H1 (cell line): ENCODE results near the gene TNS1. TPM values are rescaled to one million over a fixed set of nuclear protein-coding genes. Genes with fewer than 3 reads are reported as not detected.

ENCODE experiments used
- CTCF ChIA-PET: fragments of 300-600 bp; sonication (Branson Sonifier 250); formaldehyde crosslinking; loops from one replicate; lab custom pipeline; 2021; ENCODE audit not compliant: partially characterized antibody; lab: Charles Lee
- POLR2A ChIA-PET: fragments of 300-600 bp; sonication (Branson Sonifier 250); formaldehyde crosslinking; loops from one replicate; lab custom pipeline; 2021; ENCODE audit warnings: inconsistent platforms; ENCODE audit not compliant: partially characterized antibody; lab: Charles Lee
- DNase-seq, 2 experiments: peaks; one replicate each; pipeline versions ENCODE4 v3.0.0 to v3.0.0-alpha.2; 2010 to 2022; ENCODE audit warnings: low spot score in 2 of 2, low read depth in 1 of 2, mixed read lengths in 1 of 2
- FAIRE-seq: peaks from 2 replicates; lab custom pipeline; 2011; peaks lifted over from hg19 to GRCh38; lab: Jason Lieb, UNC
- H2AFZ ChIP-seq: 2 replicates; pipeline ENCODE4 v1.8.1; 2012; ENCODE audit warnings: low read length, inconsistent platforms
- H2AK5ac ChIP-seq: 2 replicates; pipeline ENCODE4 v1.6.1; 2013; ENCODE audit warnings: low read depth, low read length
- H2BK120ac ChIP-seq: replicated peaks from 2 replicates; pipeline ENCODE3; 2013; ENCODE audit warnings: low read depth, low read length, inconsistent platforms
- H2BK12ac ChIP-seq: 2 replicates; pipeline ENCODE4 v1.6.1; 2013; ENCODE audit warnings: low read depth, low read length
- H2BK15ac ChIP-seq: 2 replicates; pipeline ENCODE4 v1.6.1; 2013; ENCODE audit warnings: low read length
- H2BK20ac ChIP-seq: 2 replicates; pipeline ENCODE4 v1.6.1; 2013; ENCODE audit warnings: low read length
- H2BK5ac ChIP-seq: 2 replicates; pipeline ENCODE4 v1.6.1; 2013; ENCODE audit warnings: low read depth, low read length
- H3K14ac ChIP-seq: 2 replicates; pipeline ENCODE4 v1.6.1; 2013; ENCODE audit warnings: inconsistent platforms; ENCODE audit not compliant: insufficient read length
- H3K18ac ChIP-seq: 2 replicates; pipeline ENCODE4 v1.6.1; 2013; ENCODE audit warnings: low read length; ENCODE audit errors: extremely low read depth
- H3K23ac ChIP-seq: 2 replicates; pipeline ENCODE4 v1.6.1; 2013; ENCODE audit warnings: inconsistent platforms; ENCODE audit not compliant: insufficient read length
- H3K23me2 ChIP-seq: 2 replicates; pipeline ENCODE4 v1.6.1; 2013; ENCODE audit warnings: low read depth, low read length
- H3K27ac ChIP-seq: 2 replicates; pipeline ENCODE4 v1.6.1; 2011; ENCODE audit warnings: low read depth, low read length, inconsistent platforms
- H3K27me3 ChIP-seq, 4 experiments: replicated peaks in 1 of 4; 1 replicate in 1 of 4; 2 replicates in 3 of 4; pipeline versions ENCODE4 v1.6.1 to v1.8.1; 2011 to 2013; ENCODE audit warnings: low read length in 3 of 4, mild to moderate bottlenecking in 3 of 4, inconsistent platforms in 2 of 4, mixed read lengths in 2 of 4, moderate library complexity in 1 of 4; ENCODE audit not compliant: control insufficient read depth in 3 of 4, insufficient read depth in 3 of 4; ENCODE audit errors: extremely low read depth in 1 of 4
- H3K36me3 ChIP-seq, 4 experiments: 2 replicates each; pipeline versions ENCODE4 v1.6.1 to v1.8.1; 2011 to 2013; ENCODE audit warnings: mild to moderate bottlenecking in 4 of 4, low read length in 3 of 4, moderate library complexity in 2 of 4, control low read depth in 1 of 4, inconsistent platforms in 1 of 4; ENCODE audit not compliant: insufficient read depth in 4 of 4, control insufficient read depth in 2 of 4
- H3K4ac ChIP-seq: replicated peaks from 2 replicates; pipeline ENCODE3; 2013; ENCODE audit warnings: low read length, low read depth, mixed read lengths, inconsistent platforms; ENCODE audit not compliant: insufficient read length
- H3K4me1 ChIP-seq, 4 experiments: replicated peaks in 1 of 4; 1 replicate in 1 of 4; 2 replicates in 3 of 4; pipeline versions ENCODE4 v1.6.1 to v1.8.1; 2011 to 2013; ENCODE audit warnings: low read length in 3 of 4, inconsistent platforms in 2 of 4, mixed read lengths in 1 of 4; ENCODE audit not compliant: insufficient read depth in 4 of 4, control insufficient read depth in 3 of 4
- H3K4me2 ChIP-seq, 2 experiments: 2 replicates each; pipeline versions ENCODE4 v1.6.1 to v1.8.1; 2011 to 2013; ENCODE audit warnings: low read depth in 2 of 2, low read length in 2 of 2, control low read depth in 1 of 2, inconsistent platforms in 1 of 2, mild to moderate bottlenecking in 1 of 2; ENCODE audit not compliant: insufficient read depth in 1 of 2
- H3K4me3 ChIP-seq, 4 experiments: fragments of 200-600, 300-600 bp in 1 of 4; sonication (generic), shearing (Covaris generic), sonication (Bioruptor Twin) in 1 of 4; 2 replicates each; pipeline versions ENCODE4 v1.5.1 to v1.8.1; 2011 to 2016; ENCODE audit warnings: low read length in 4 of 4, low read depth in 3 of 4, control low read depth in 2 of 4, inconsistent platforms in 2 of 4, mild to moderate bottlenecking in 2 of 4, mixed read lengths in 1 of 4, moderate library complexity in 1 of 4; ENCODE audit not compliant: insufficient read depth in 2 of 4; ENCODE audit errors: extremely low read depth in 1 of 4
- H3K56ac ChIP-seq: replicated peaks from 2 replicates; pipeline ENCODE3; 2013; ENCODE audit warnings: low read depth, mild to moderate bottlenecking, mixed read lengths, low read length, inconsistent platforms; ENCODE audit not compliant: insufficient read length
- H3K79me1 ChIP-seq: 2 replicates; pipeline ENCODE4 v1.6.1; 2013; ENCODE audit warnings: low read depth, low read length, control low read depth
- H3K79me2 ChIP-seq, 2 experiments: 2 replicates each; pipeline versions ENCODE4 v1.6.1 to v1.8.1; 2012 to 2013; ENCODE audit warnings: low read length in 2 of 2, mild to moderate bottlenecking in 2 of 2, inconsistent platforms in 1 of 2; ENCODE audit not compliant: insufficient read depth in 2 of 2, control insufficient read depth in 1 of 2
- H3K9ac ChIP-seq, 4 experiments: replicated peaks in 1 of 4; 1 replicate in 1 of 4; 2 replicates in 3 of 4; pipeline versions ENCODE4 v1.6.1 to v1.8.1; 2011 to 2013; ENCODE audit warnings: low read depth in 3 of 4, low read length in 3 of 4, control low read depth in 2 of 4, mild to moderate bottlenecking in 2 of 4, moderate library complexity in 2 of 4, inconsistent platforms in 1 of 4; ENCODE audit errors: extremely low read depth in 1 of 4
- H3K9me3 ChIP-seq, 2 experiments: 2 replicates each; pipeline versions ENCODE4 v1.6.1 to v1.8.1; 2012 to 2013; ENCODE audit warnings: mild to moderate bottlenecking in 2 of 2, moderate library complexity in 2 of 2, control low read depth in 1 of 2, inconsistent platforms in 1 of 2, low read depth in 1 of 2, low read length in 1 of 2, mixed read lengths in 1 of 2; ENCODE audit not compliant: insufficient read depth in 2 of 2
- H4K20me1 ChIP-seq, 2 experiments: replicated peaks in 1 of 2; 2 replicates each; pipeline versions ENCODE3 to v1.8.1; 2011 to 2013; ENCODE audit warnings: inconsistent platforms in 2 of 2, low read length in 2 of 2, mild to moderate bottlenecking in 1 of 2; ENCODE audit not compliant: insufficient read depth in 2 of 2, control insufficient read depth in 1 of 2
- H4K5ac ChIP-seq: 2 replicates; pipeline ENCODE4 v1.6.1; 2013; ENCODE audit warnings: low read length, low read depth, mixed read lengths, inconsistent platforms; ENCODE audit not compliant: insufficient read length
- H4K8ac ChIP-seq: 2 replicates; pipeline ENCODE4 v1.8.0; 2013; ENCODE audit warnings: mild to moderate bottlenecking, moderate library complexity, low read length, inconsistent platforms; ENCODE audit not compliant: insufficient read depth; ENCODE audit errors: extremely low read depth
- H4K91ac ChIP-seq: replicated peaks from 2 replicates; pipeline ENCODE3; 2013; ENCODE audit warnings: low read length, mixed read lengths, inconsistent platforms; ENCODE audit not compliant: insufficient read length
- ASH2L ChIP-seq: fragments of 200-600, 300-600 bp; sonication (generic); IDR thresholded peaks from one replicate; pipeline ENCODE4 v1.7.1; 2017; ENCODE audit warnings: low read length
- BRCA1 ChIP-seq: IDR thresholded peaks from 2 replicates; pipeline ENCODE4 v1.6.1; 2012; ENCODE audit warnings: low read depth, low read length, improper control_type of control experiment
- JUND ChIP-seq: IDR thresholded peaks from 2 replicates; pipeline ENCODE4 v1.6.1; 2011; ENCODE audit warnings: mild to moderate bottlenecking, improper control_type of control experiment, low read length
- KDM1A ChIP-seq: fragments of 200-600, 300-600 bp; sonication (generic); IDR thresholded peaks from 2 replicates; pipeline ENCODE4 v1.7.1; 2016; ENCODE audit warnings: mild to moderate bottlenecking, low read length, borderline replicate concordance
- KDM4A ChIP-seq: IDR thresholded peaks from one replicate; pipeline ENCODE4 v1.7.1; 2012; ENCODE audit warnings: low read depth, mild to moderate bottlenecking, moderate library complexity, low read length, inconsistent platforms; ENCODE audit not compliant: severe bottlenecking
- NRF1 ChIP-seq: IDR thresholded peaks from 2 replicates; pipeline ENCODE4 v1.6.1; 2011; ENCODE audit warnings: mild to moderate bottlenecking, low read depth, low read length, improper control_type of control experiment
- PHF8 ChIP-seq: fragments of 200-600 bp; sonication (generic); conservative IDR thresholded peaks from 2 replicates; pipeline ENCODE4 v1.7.1; 2012; ENCODE audit warnings: low read depth, mild to moderate bottlenecking, inconsistent platforms, low read length, moderate library complexity
- SIN3A ChIP-seq, 2 experiments: IDR thresholded peaks in 1 of 2; conservative IDR thresholded peaks in 1 of 2; 2 replicates each; pipeline ENCODE4 v1.6.1; 2011 to 2012; ENCODE audit warnings: low read length in 2 of 2, improper control_type of control experiment in 1 of 2, low read depth in 1 of 2, mild to moderate bottlenecking in 1 of 2
- TAF1 ChIP-seq: IDR thresholded peaks from 2 replicates; pipeline ENCODE4 v1.6.1; 2011; ENCODE audit warnings: mild to moderate bottlenecking, low read depth, low read length
- TBP ChIP-seq: IDR thresholded peaks from 2 replicates; pipeline ENCODE4 v1.6.1; 2011; ENCODE audit warnings: low read depth, low read length, improper control_type of control experiment
- WGBS, 2 experiments: shearing (Covaris generic) in 1 of 2; methylation state at CpG; one replicate each; pipeline versions ENCODE4 v1.1.6 to v1.1.7; 2013 to 2015; ENCODE audit warnings: low lambda C conversion rate in 2 of 2, mixed read lengths in 2 of 2, inconsistent platforms in 1 of 2, low coverage in 1 of 2, missing lambda C conversion rate in 1 of 2; ENCODE audit not compliant: insufficient replicate concordance in 2 of 2, insufficient coverage in 1 of 2, insufficient read length in 1 of 2; ENCODE audit errors: extremely low coverage in 1 of 2, missing lambda C conversion rate in 1 of 2; 5-methylcytosine and 5-hydroxymethylcytosine counted together
- polyA plus RNA-seq, 7 experiments: library from polyadenylated mRNA; depleted of rRNA in 3 of 7; stranded (reverse) in 5 of 7; unstranded in 2 of 7; fragments of >200 nt in 5 of 7; fragments of 200-250 nt in 2 of 7; gene quantifications; 1 replicate in 5 of 7; 2 replicates in 1 of 7; 4 replicates in 1 of 7; pipeline versions ENCODE4 v1.2.1 to v1.2.3, GENCODE V29; 2011 to 2013; ENCODE audit warnings: missing spikeins in 2 of 7, mixed read lengths in 2 of 7
- total RNA-seq: library from RNA; stranded (reverse); fragmentation: NEBNext Ultra II Directional; extraction: Animal tissue kit (Norgen Biotek cat#: 25700); gene quantifications from 2 replicates; pipeline ENCODE4 v1.2.1, GENCODE V29; 2021
- TF ChIP-seq, protein P1 (sequence below): IDR thresholded peaks from 2 replicates; pipeline ENCODE4 v1.6.1; 2011; ENCODE audit warnings: low read length, improper control_type of control experiment

TNS1 gene
- total and polyA plus RNA-seq, 2 of the 8 experiments (the other 6 are each of a cell fraction or from before 2014, with no cell fraction given), result 1.5 to 5.1 TPM

DNA sequence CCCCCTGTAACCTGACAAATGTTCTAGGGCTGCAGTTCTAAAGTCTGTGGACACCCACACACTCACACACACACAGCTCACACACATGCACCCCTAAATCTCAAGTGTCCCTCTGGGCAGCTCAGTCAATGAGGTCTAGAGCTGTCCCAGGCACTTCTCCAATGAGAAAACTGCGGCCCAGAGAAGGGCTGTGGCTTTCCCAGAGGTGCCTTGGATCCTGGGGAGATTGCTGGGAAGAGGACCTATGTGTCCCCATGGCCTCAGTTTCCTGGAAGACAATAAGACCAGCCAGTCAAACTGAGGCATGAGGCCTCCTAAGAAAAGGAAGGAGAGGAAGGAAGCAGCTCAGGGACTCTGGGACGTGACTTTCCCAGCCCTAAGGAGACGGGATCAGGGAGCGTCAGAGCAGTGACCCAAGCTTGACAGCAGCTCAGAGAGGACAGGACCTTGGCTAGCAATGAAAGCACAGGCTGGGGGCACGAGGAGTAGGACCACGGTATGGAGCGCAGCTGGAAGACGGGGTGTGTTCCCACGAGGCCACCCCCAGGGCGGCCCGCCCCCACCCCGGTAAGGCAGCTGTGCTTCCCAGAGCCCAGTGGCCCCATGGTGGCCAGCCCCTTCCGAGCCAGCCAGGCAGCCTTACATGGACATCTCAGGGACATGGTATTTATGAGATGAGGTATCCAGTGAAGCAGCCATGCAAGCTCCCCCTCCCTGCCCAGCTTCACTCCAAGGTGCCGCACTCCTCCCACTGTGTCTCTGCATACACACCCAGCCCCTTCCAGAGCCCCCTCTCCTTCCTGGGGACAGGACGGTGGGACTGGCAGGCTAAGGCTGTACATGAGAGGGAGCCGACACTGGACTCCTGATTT, 46.0 kb downstream of the TNS1 start:
- H2BK15ac ChIP-seq, result no peak overlapping the region
- H2AFZ ChIP-seq, result no peak overlapping the region
- FAIRE-seq (no peak), DNase-seq (no peak)
- WGBS, 2 experiments, result 87% methylated on average over 16 of the region's 16 CpGs; no CpG with 5 or more reads in 1 of the 2 experiments
- H3K4ac ChIP-seq, result no peak overlapping the region
- no peaks in the 10 kb centered on the region; a peak in 2 of 7 replicates for H3K4me1 ChIP-seq
- H3K18ac ChIP-seq, result no peak overlapping the region
- H2BK5ac ChIP-seq, result no peak overlapping the region
- H2BK12ac ChIP-seq, result 0 out of 2 replicates have a peak overlapping the region, but pooled peaks have one; percentile 17
- H2BK120ac ChIP-seq, result no peak overlapping the region
- ChIA-PET CTCF (interaction anchor here (0.8 to 22.2 kb wide), 7 partner anchors 10 to 167 kb away, joined by 3 to 480 read pairs (median 5); no protein-coding TSS in a partner anchor), POLR2A (interaction anchor here (0.6 kb wide), 1 partner anchor 9 kb away, joined by 5 read pairs; no protein-coding TSS in a partner anchor)
- H3K36me3 ChIP-seq, result no peaks in the 10 kb centered on the region
- H3K79me1 ChIP-seq, result no peaks in the 10 kb centered on the region
- H3K56ac ChIP-seq, result peak overlapping the region; percentile 50
- H3K4me3 ChIP-seq, result no peak overlapping the region
- no peak overlapping the region for H4K8ac ChIP-seq
- no peak overlapping the region for H4K5ac ChIP-seq
- H4K20me1 ChIP-seq, result peaks cover 0 to 2% of the 10 kb centered on the region in 2 experiments
- no peak overlapping the region for H4K91ac ChIP-seq
- H3K23ac ChIP-seq, result no peak overlapping the region
- no peaks in the 10 kb centered on the region for H3K9me3 ChIP-seq
- no peak overlapping the region for H3K4me2 ChIP-seq
- H3K27me3 ChIP-seq, result 0 out of 7 replicates have a peak, but pooled peaks cover 0 to 3% (median 0%) of the 10 kb centered on the region in 4 experiments
- H3K23me2 ChIP-seq, result no peaks in the 10 kb centered on the region
- H3K27ac ChIP-seq, result no peak overlapping the region
- H3K79me2 ChIP-seq, result no peaks in the 10 kb centered on the region
- H2BK20ac ChIP-seq, result no peak overlapping the region
- H3K9ac ChIP-seq, result no peak overlapping the region
- no peak overlapping the region for H3K14ac ChIP-seq
- no peak overlapping the region for H2AK5ac ChIP-seq
- TF ChIP-seq JUND (no peak), TAF1 (no peak), TBP (no peak), BRCA1 (no peak), SIN3A (conservative IDR thresholded peaks at IDR 0.05 in 1 of 2, IDR thresholded peaks at IDR 0.05 in 1 of 2; ENCODE audit: low read depth in 1 of 2, low read length in 2 of 2) (no peak), KDM1A (no peak), PHF8 (no peak), ASH2L (no peak), NRF1 (no peak), KDM4A (no peak)
- TF ChIP-seq, protein P1, sequence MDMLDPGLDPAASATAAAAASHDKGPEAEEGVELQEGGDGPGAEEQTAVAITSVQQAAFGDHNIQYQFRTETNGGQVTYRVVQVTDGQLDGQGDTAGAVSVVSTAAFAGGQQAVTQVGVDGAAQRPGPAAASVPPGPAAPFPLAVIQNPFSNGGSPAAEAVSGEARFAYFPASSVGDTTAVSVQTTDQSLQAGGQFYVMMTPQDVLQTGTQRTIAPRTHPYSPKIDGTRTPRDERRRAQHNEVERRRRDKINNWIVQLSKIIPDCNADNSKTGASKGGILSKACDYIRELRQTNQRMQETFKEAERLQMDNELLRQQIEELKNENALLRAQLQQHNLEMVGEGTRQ, result no peak
